Posterior vena cava (tissue), 2 donors: ENCODE data around the gene LIPT2. TPM values are rescaled to one million over a fixed set of nuclear protein-coding genes. Genes with fewer than 3 reads are reported as not detected.

Experiments
- DNase-seq: peaks from one replicate; pipeline ENCODE4 v3.0.0-alpha.2; 2020; ENCODE audit warnings: low spot score
- intact Hi-C, 2 donors: fragments of 100-400 bp; cut with DNase I; formaldehyde crosslinking; loops; one replicate each; pipeline versions ENCODE4 v1.14.1 to v1.14.2; 2022 to 2023
- total RNA-seq, 2 donors: library from RNA; stranded (reverse); fragmentation: NEBNext Ultra II Directional; extraction: Animal tissue kit (Norgen Biotek cat#: 25700); gene quantifications; one replicate each; pipeline ENCODE4 v1.2.1, GENCODE V29; 2021
- donor health status: DM: yes; HTN: yes; CAD: no.
- donor health status: DM: yes; HTN: yes; CAD: no.

Gene LIPT2
- total RNA-seq, 2 donors from 2014 or later, result 1.2 to 1.4 TPM

- intact Hi-C loops, result loop anchor here (2.0 to 5.0 kb wide), 3 partner anchors 55 to 191 kb away; no protein-coding TSS in a partner anchor
- DNase-seq, result no peak
Observed at GRCh38 chr11:74447720-74448119, 45.8 kb downstream of the LIPT2 start.

- DNase-seq, result no peak
- intact Hi-C loops, result loop anchor here (5.0 kb wide), 2 partner anchors 54 to 189 kb away; no protein-coding TSS in a partner anchor
Observed at GRCh38 chr11:74446532-74446938, 47.0 kb downstream of the LIPT2 start.

GRCh38 chr11:74444173-74444826 lies 49.2 kb downstream of the LIPT2 start:
- intact Hi-C loops, result no loop called here
- no peak for DNase-seq

- intact Hi-C loops, result loop anchor here in 1 of 2 donors (2.0 kb wide), 1 partner anchor 196 kb away; no protein-coding TSS in a partner anchor
- no peak for DNase-seq
Observed at GRCh38 chr11:74443071-74443864, 50.3 kb downstream of the LIPT2 start.

GRCh38 chr11:74442636-74443035 lies 50.9 kb downstream of the LIPT2 start:
- intact Hi-C loops, result loop anchor here in 1 of 2 donors (2.0 kb wide), 1 partner anchor 196 kb away; no protein-coding TSS in a partner anchor
- no peak for DNase-seq

Other genes with a start within 250 kb of the LIPT2 start
- gene P4HA3, start 182.1 kb downstream of the LIPT2 start, total RNA-seq, result 1 to 10 TPM; 3.3 to 5.6 TPM
- 10 to 100 TPM in 1 of 2 donors, 1 to 10 TPM in 1; 4.1 to 11.5 TPM for gene PGM2L1, start 95.3 kb downstream of the LIPT2 start, total RNA-seq
- 1 to 10 TPM; 2.6 to 7.3 TPM for gene KCNE3, start 26.2 kb downstream of the LIPT2 start, total RNA-seq
- gene POLD3, start 98.9 kb upstream of the LIPT2 start, total RNA-seq, result 10 to 100 TPM; 15.2 to 16.1 TPM
- gene CHRDL2, start 237.7 kb upstream of the LIPT2 start, total RNA-seq, result 10 to 100 TPM; 10.6 to 31.9 TPM